A673 (cell line): ENCODE results near the gene MIDN. TPM values are rescaled to one million over a fixed set of nuclear protein-coding genes. Genes with fewer than 3 reads are reported as not detected.

Experiments
- BruUV-seq: library from RNA; stranded (reverse); fragments of 400-500 nt; replicated peaks from 2 replicates; lab custom pipeline; 2021; lab: Mats Ljungman, UMichigan
- CTCF ChIA-PET: fragments of 300-600 bp; sonication (Branson Sonifier 250); formaldehyde crosslinking; loops from one replicate; lab custom pipeline; 2022; ENCODE audit warnings: antibody characterized with exemption; lab: Charles Lee
- POLR2A ChIA-PET: fragments of 300-600 bp; sonication (Branson Sonifier 250); formaldehyde crosslinking; loops from one replicate; lab custom pipeline; 2022; ENCODE audit warnings: antibody characterized with exemption; ENCODE audit not compliant: low non-redundant PET; lab: Charles Lee
- DNase-seq: peaks from one replicate; pipeline ENCODE4 v3.0.0-alpha.2; 2015; ENCODE audit warnings: low spot score
- H3K27ac ChIP-seq: fragments of 200-600 bp; sonication (generic); 2 replicates; pipeline ENCODE4 v1.5.1; 2016; ENCODE audit warnings: mixed run types, low read depth, mild to moderate bottlenecking, mixed read lengths, antibody characterized with exemption, low read length; ENCODE audit not compliant: poor library complexity, severe bottlenecking
- H3K27me3 ChIP-seq: fragments of 200-600 bp; sonication (generic); replicated peaks from 2 replicates; pipeline ENCODE4 v1.6.1; 2017; ENCODE audit warnings: mixed run types, low read depth, mild to moderate bottlenecking, mixed read lengths, antibody characterized with exemption, low read length; ENCODE audit not compliant: insufficient read depth, poor library complexity
- H3K36me3 ChIP-seq: fragments of 200-600 bp; sonication (generic); 2 replicates; pipeline ENCODE4 v1.6.1; 2016; ENCODE audit warnings: mixed run types, mild to moderate bottlenecking, mixed read lengths, antibody characterized with exemption, low read length; ENCODE audit not compliant: insufficient read depth, poor library complexity, severe bottlenecking
- H3K4me1 ChIP-seq: fragments of 200-600 bp; sonication (generic); 2 replicates; pipeline ENCODE4 v1.6.1; 2017; ENCODE audit warnings: mixed run types, mild to moderate bottlenecking, mixed read lengths, antibody characterized with exemption, low read length; ENCODE audit not compliant: insufficient read depth, poor library complexity, severe bottlenecking
- H3K4me3 ChIP-seq: fragments of 200-600 bp; sonication (generic); 2 replicates; pipeline ENCODE4 v1.5.1; 2016; ENCODE audit warnings: low read depth, mixed run types, mild to moderate bottlenecking, mixed read lengths, low read length; ENCODE audit not compliant: poor library complexity, severe bottlenecking
- H3K9me3 ChIP-seq: fragments of 200-600 bp; sonication (generic); 2 replicates; pipeline ENCODE4 v1.6.1; 2016; ENCODE audit warnings: mixed run types, low read depth, mild to moderate bottlenecking, mixed read lengths, antibody characterized with exemption, low read length; ENCODE audit not compliant: poor library complexity, severe bottlenecking
- CTCF ChIP-seq: fragments of 300-800, 200-600 bp; sonication (generic); conservative IDR thresholded peaks from 2 replicates; pipeline ENCODE4 v1.5.1; 2017; ENCODE audit warnings: low read depth, mild to moderate bottlenecking, antibody characterized with exemption, low read length, moderate library complexity, mixed read lengths
- EZH2 ChIP-seq: fragments of 200-600 bp; sonication (generic); IDR thresholded peaks from 2 replicates; pipeline ENCODE4 v1.6.1; 2017; ENCODE audit warnings: borderline replicate concordance, low read depth, mild to moderate bottlenecking, mixed read lengths, antibody characterized with exemption, low read length; ENCODE audit not compliant: poor library complexity, severe bottlenecking
- intact Hi-C: fragments of 100-400 bp; cut with micrococcal nuclease; formaldehyde crosslinking; loops from one replicate; pipeline ENCODE4 v1.10.0; 2022; ENCODE audit not compliant: unreplicated experiment
- total RNA-seq: library from RNA; stranded (reverse); gene quantifications from 2 replicates; pipeline ENCODE4 v1.2.3, GENCODE V29; 2021

The MIDN gene
- total RNA-seq, 1 experiment from 2014 or later, result 169 TPM

- Histone ChIP-seq H3K4me1 (peaks cover 59% of the 10 kb centered on the region), H3K27me3 (no peaks in the 10 kb centered on the region), H3K9me3 (no peaks in the 10 kb centered on the region), H3K27ac (peak overlapping the region; percentile 96), H3K4me3 (peak overlapping the region; percentile 96), H3K36me3 (peaks cover 62% of the 10 kb centered on the region)
- ChIA-PET POLR2A (no interaction called here), CTCF (no interaction called here)
- intact Hi-C loops, result no loop called here
- TF ChIP-seq CTCF, result no peak
- no peak for TF ChIP-seq EZH2
- no peak for DNase-seq
- BruUV-seq, result no TSS peak
Observed at GRCh38 chr19:1254081-1254527, 5.7 kb downstream of the MIDN start.

DNA sequence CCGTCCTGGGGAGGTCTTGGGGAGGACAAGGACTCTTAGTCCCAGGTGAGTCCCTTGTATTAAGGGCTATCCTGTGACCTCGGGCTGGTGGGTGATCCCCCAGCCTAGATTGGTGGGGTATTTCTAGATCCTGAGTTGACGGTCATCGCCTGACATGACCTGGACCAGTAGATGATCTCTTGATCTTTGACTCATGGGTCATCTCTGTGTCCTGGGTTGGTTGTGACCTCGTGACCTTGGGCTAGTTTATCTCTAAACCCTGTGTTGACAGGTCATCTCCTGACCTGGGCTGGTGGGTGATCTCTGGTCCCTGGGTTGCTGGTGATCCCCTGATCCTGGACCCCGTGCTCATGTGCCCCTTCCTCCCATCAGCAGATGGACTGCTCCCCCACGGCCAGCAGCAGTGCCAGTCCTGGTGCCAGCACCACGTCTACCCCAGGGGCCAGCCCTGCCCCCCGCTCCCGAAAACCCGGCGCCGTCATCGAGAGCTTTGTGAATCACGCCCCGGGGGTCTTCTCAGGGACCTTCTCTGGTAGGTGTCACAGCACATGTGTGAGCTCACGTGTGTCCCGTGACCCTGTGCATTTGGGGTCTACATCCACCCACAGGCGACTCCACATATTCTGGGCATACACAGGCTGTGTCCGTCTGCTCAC is 6.3 kb downstream of the MIDN start:
- peaks cover 64% of the 10 kb centered on the region for H3K4me1 ChIP-seq
- intact Hi-C loops, result no loop called here
- ChIA-PET POLR2A (no interaction called here), CTCF (interaction anchor here (1.0 kb wide), 1 partner anchor 10 kb away, joined by 3 read pairs; no protein-coding TSS in a partner anchor)
- peak overlapping the region; percentile 96 for H3K27ac ChIP-seq
- no peaks in the 10 kb centered on the region for H3K27me3 ChIP-seq
- TF ChIP-seq EZH2 (no peak), CTCF (no peak)
- peak; percentile 28 for DNase-seq
- H3K4me3 ChIP-seq, result peak overlapping the region; percentile 96
- no peaks in the 10 kb centered on the region for H3K9me3 ChIP-seq
- BruUV-seq, result no TSS peak
- H3K36me3 ChIP-seq, result peaks cover 62% of the 10 kb centered on the region

GRCh38 chr19:1255186-1256161 is 7.1 kb downstream of the MIDN start:
- peak; percentile 51 for DNase-seq
- H3K4me3 ChIP-seq, result no peak overlapping the region
- CTCF ChIA-PET, result interaction anchor here (1.0 kb wide), 2 partner anchors 11 kb away, joined by 3 read pairs; no protein-coding TSS in a partner anchor
- no peaks in the 10 kb centered on the region for H3K27me3 ChIP-seq
- TF ChIP-seq EZH2 (no peak), CTCF (no peak)
- H3K36me3 ChIP-seq, result peaks cover 62% of the 10 kb centered on the region
- POLR2A ChIA-PET, result interaction anchor here (0.7 kb wide), 1 partner anchor 13 kb away, joined by 3 read pairs; no protein-coding TSS in a partner anchor
- intact Hi-C loops, result no loop called here
- H3K9me3 ChIP-seq, result no peaks in the 10 kb centered on the region
- H3K4me1 ChIP-seq, result peaks cover 72% of the 10 kb centered on the region
- H3K27ac ChIP-seq, result peak overlapping the region; percentile 96
- no TSS peak for BruUV-seq
